HCT116 (cell line): Measurements from ENCODE around the gene MTF2.

Experiments used
- CBX3 ChIP-seq: IDR thresholded peaks from 2 replicates; pipeline ENCODE4 v1.6.1; 2012; ENCODE audit warnings: low read depth
- CEBPB ChIP-seq: IDR thresholded peaks from 2 replicates; pipeline ENCODE4 v1.6.1; 2012; ENCODE audit warnings: low read depth
- EZH2 ChIP-seq: fragments of 200-600 bp; sonication (generic); IDR thresholded peaks from 2 replicates; pipeline ENCODE4 v1.6.1; 2017; ENCODE audit warnings: antibody characterized with exemption, mixed run types
- JUND ChIP-seq: IDR thresholded peaks from 2 replicates; pipeline ENCODE4 v1.6.1; 2012
- POLR2A ChIP-seq: IDR thresholded peaks from 2 replicates; pipeline ENCODE4 v1.7.0; 2011; ENCODE audit warnings: borderline replicate concordance; ENCODE audit not compliant: insufficient read depth, insufficient read length; ENCODE audit errors: extremely low read depth
- POLR2AphosphoS5 ChIP-seq: IDR thresholded peaks from 2 replicates; pipeline ENCODE4 v1.6.1; 2011; ENCODE audit warnings: mild to moderate bottlenecking, low read depth, low read length, moderate library complexity
- SIN3A ChIP-seq: IDR thresholded peaks from 2 replicates; pipeline ENCODE4 v1.6.1; 2012; ENCODE audit warnings: low read depth
- SP1 ChIP-seq: IDR thresholded peaks from 2 replicates; pipeline ENCODE4 v1.6.1; 2012; ENCODE audit warnings: low read depth
- TCF7L2 ChIP-seq: IDR thresholded peaks from 2 replicates; pipeline ENCODE4 v1.7.0; 2011; ENCODE audit warnings: borderline replicate concordance, inconsistent platforms; ENCODE audit not compliant: insufficient read depth, insufficient read length; ENCODE audit errors: extremely low read depth
- ZNF274 ChIP-seq: fragments of 200-500 bp; sonication (Bioruptor generic); IDR thresholded peaks from 2 replicates; pipeline ENCODE4 v1.6.1; 2014; ENCODE audit warnings: mild to moderate bottlenecking, low read depth, low read length, inconsistent platforms
- TF ChIP-seq, protein P1 (sequence below): IDR thresholded peaks from 2 replicates; pipeline ENCODE4 v1.6.1; 2012
- TF ChIP-seq, protein P2 (sequence below), 3 experiments: fragments of 200-600 bp in 1 of 3; sonication (generic) in 1 of 3; IDR thresholded peaks in 2 of 3; conservative IDR thresholded peaks in 1 of 3; 2 replicates each; pipeline ENCODE4 v1.5.1; 2012 to 2017; ENCODE audit warnings: low read depth in 2 of 3, low read length in 2 of 3, antibody characterized with exemption in 1 of 3, borderline replicate concordance in 1 of 3, control low read depth in 1 of 3, mild to moderate bottlenecking in 1 of 3, mixed read lengths in 1 of 3, mixed run types in 1 of 3, moderate library complexity in 1 of 3; ENCODE audit not compliant: insufficient read depth in 1 of 3
- TF ChIP-seq, protein P3 (sequence below): IDR thresholded peaks from 2 replicates; pipeline ENCODE4 v1.6.1; 2012; ENCODE audit warnings: low read depth

DNA sequence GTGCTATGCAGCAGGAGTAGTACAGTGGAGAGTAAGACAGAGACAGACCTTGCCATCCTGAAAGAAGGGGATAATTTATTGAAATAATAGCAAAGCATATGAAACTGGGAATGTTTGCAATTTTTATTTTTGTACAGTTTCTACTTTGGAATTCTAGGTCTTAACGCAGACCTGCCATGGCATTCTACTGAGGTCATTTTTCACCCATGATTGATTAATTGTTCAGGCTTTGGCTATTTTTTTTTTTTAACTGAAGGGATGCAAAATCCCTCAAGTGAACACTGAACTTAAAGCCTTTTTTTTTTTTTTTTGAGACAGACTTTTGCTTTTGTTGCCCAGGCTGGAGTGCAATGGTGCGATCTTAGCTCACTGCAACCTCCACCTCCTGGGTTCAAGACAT is 27.1 kb downstream of the MTF2 start:
- TF ChIP-seq, protein P1, sequence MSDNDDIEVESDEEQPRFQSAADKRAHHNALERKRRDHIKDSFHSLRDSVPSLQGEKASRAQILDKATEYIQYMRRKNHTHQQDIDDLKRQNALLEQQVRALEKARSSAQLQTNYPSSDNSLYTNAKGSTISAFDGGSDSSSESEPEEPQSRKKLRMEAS, result no peak
- TF ChIP-seq EZH2 (no peak), TCF7L2 (no peak), POLR2AphosphoS5 (no peak), JUND (no peak), POLR2A (no peak), CEBPB (no peak), SIN3A (no peak), ZNF274 (no peak), SP1 (no peak), CBX3 (no peak)
- TF ChIP-seq, protein P2, sequence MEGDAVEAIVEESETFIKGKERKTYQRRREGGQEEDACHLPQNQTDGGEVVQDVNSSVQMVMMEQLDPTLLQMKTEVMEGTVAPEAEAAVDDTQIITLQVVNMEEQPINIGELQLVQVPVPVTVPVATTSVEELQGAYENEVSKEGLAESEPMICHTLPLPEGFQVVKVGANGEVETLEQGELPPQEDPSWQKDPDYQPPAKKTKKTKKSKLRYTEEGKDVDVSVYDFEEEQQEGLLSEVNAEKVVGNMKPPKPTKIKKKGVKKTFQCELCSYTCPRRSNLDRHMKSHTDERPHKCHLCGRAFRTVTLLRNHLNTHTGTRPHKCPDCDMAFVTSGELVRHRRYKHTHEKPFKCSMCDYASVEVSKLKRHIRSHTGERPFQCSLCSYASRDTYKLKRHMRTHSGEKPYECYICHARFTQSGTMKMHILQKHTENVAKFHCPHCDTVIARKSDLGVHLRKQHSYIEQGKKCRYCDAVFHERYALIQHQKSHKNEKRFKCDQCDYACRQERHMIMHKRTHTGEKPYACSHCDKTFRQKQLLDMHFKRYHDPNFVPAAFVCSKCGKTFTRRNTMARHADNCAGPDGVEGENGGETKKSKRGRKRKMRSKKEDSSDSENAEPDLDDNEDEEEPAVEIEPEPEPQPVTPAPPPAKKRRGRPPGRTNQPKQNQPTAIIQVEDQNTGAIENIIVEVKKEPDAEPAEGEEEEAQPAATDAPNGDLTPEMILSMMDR (IDR thresholded peaks at IDR 0.05 in 2 of 3, conservative IDR thresholded peaks at IDR 0.05 in 1 of 3; ENCODE audit: borderline replicate concordance in 1 of 3, insufficient read depth in 1 of 3, low read depth in 2 of 3, low read length in 2 of 3), result no peak
- TF ChIP-seq, protein P3, sequence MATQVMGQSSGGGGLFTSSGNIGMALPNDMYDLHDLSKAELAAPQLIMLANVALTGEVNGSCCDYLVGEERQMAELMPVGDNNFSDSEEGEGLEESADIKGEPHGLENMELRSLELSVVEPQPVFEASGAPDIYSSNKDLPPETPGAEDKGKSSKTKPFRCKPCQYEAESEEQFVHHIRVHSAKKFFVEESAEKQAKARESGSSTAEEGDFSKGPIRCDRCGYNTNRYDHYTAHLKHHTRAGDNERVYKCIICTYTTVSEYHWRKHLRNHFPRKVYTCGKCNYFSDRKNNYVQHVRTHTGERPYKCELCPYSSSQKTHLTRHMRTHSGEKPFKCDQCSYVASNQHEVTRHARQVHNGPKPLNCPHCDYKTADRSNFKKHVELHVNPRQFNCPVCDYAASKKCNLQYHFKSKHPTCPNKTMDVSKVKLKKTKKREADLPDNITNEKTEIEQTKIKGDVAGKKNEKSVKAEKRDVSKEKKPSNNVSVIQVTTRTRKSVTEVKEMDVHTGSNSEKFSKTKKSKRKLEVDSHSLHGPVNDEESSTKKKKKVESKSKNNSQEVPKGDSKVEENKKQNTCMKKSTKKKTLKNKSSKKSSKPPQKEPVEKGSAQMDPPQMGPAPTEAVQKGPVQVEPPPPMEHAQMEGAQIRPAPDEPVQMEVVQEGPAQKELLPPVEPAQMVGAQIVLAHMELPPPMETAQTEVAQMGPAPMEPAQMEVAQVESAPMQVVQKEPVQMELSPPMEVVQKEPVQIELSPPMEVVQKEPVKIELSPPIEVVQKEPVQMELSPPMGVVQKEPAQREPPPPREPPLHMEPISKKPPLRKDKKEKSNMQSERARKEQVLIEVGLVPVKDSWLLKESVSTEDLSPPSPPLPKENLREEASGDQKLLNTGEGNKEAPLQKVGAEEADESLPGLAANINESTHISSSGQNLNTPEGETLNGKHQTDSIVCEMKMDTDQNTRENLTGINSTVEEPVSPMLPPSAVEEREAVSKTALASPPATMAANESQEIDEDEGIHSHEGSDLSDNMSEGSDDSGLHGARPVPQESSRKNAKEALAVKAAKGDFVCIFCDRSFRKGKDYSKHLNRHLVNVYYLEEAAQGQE, result no peak
